SK-N-SH (cell line): Measurements from ENCODE around the gene PCGF3. TPM values are rescaled to one million over a fixed set of nuclear protein-coding genes. Genes with fewer than 3 reads are reported as not detected.

Experiments
- CTCF ChIA-PET: fragments of 300-600, 350-600 bp; formaldehyde crosslinking; extraction: SDS; loops from one replicate; lab custom pipeline; 2021; lab: Yijun Ruan, JAX
- POLR2A ChIA-PET: fragments of 350-600 bp; sonication (Branson Sonifier 250); formaldehyde crosslinking; extraction: SDS; loops from one replicate; lab custom pipeline; 2020; ENCODE audit warnings: antibody characterized with exemption, inconsistent platforms; lab: Yijun Ruan, JAX
- DNase-seq: peaks from one replicate; pipeline ENCODE4 v3.0.0; 2012
- H2AFZ ChIP-seq: fragments of 200-600 bp; sonication (generic); 2 replicates; pipeline ENCODE4 v1.8.1; 2016; ENCODE audit warnings: antibody characterized with exemption, mild to moderate bottlenecking, low read depth
- H3F3A ChIP-seq: fragments of 200-600 bp; sonication (generic); replicated peaks from 2 replicates; pipeline ENCODE3; 2016; ENCODE audit warnings: antibody characterized with exemption, mild to moderate bottlenecking; ENCODE audit not compliant: insufficient read depth
- H3K27ac ChIP-seq, 2 experiments: fragments of 200-500 bp in 1 of 2; fragments of 200-600 bp in 1 of 2; sonication (Bioruptor generic) in 1 of 2; sonication (generic), shearing (Covaris generic) in 1 of 2; 2 replicates each; pipeline versions ENCODE4 v1.5.1 to v1.6.1; 2014 to 2016; ENCODE audit warnings: low read depth in 2 of 2, inconsistent platforms in 1 of 2, low read length in 1 of 2, mild to moderate bottlenecking in 1 of 2, mixed read lengths in 1 of 2
- H3K27me3 ChIP-seq: fragments of 200-600 bp; sonication (generic), shearing (Covaris generic); 2 replicates; pipeline ENCODE4 v1.6.1; 2016; ENCODE audit warnings: mixed run types; ENCODE audit not compliant: insufficient read depth
- H3K36me3 ChIP-seq, 2 experiments: fragments of 200-500 bp in 1 of 2; fragments of 200-600 bp in 1 of 2; sonication (Bioruptor generic) in 1 of 2; sonication (generic) in 1 of 2; replicated peaks in 1 of 2; 2 replicates each; pipeline versions ENCODE3 to v1.5.1; 2014 to 2016; ENCODE audit warnings: low read length in 1 of 2, mild to moderate bottlenecking in 1 of 2; ENCODE audit not compliant: insufficient read depth in 2 of 2, control insufficient read depth in 1 of 2
- H3K4me1 ChIP-seq, 2 experiments: fragments of 200-500 bp in 1 of 2; fragments of 200-600 bp in 1 of 2; sonication (Bioruptor generic) in 1 of 2; sonication (generic), shearing (Covaris generic) in 1 of 2; 2 replicates each; pipeline versions ENCODE4 v1.5.1 to v1.6.1; 2014 to 2016; ENCODE audit warnings: low read depth in 1 of 2, low read length in 1 of 2, mixed run types in 1 of 2; ENCODE audit not compliant: insufficient read depth in 2 of 2, control insufficient read depth in 1 of 2
- H3K4me2 ChIP-seq: fragments of 200-600 bp; sonication (generic), shearing (Covaris generic); 2 replicates; pipeline ENCODE4 v1.6.1; 2017; ENCODE audit warnings: mixed run types
- H3K4me3 ChIP-seq, 2 experiments: fragments of 200-500 bp in 1 of 2; fragments of 200-600 bp in 1 of 2; sonication (Bioruptor generic) in 1 of 2; sonication (generic), shearing (Covaris generic) in 1 of 2; 2 replicates each; pipeline versions ENCODE4 v1.5.1 to v1.8.1; 2014 to 2016; ENCODE audit warnings: low read depth in 2 of 2, inconsistent platforms in 1 of 2, low read length in 1 of 2, mild to moderate bottlenecking in 1 of 2, mixed read lengths in 1 of 2, moderate library complexity in 1 of 2
- H3K79me2 ChIP-seq: fragments of 200-600 bp; sonication (generic); 2 replicates; pipeline ENCODE4 v1.8.1; 2017; ENCODE audit warnings: mild to moderate bottlenecking; ENCODE audit not compliant: insufficient read depth
- H3K9ac ChIP-seq: fragments of 200-600 bp; sonication (generic); 2 replicates; pipeline ENCODE4 v1.6.1; 2017; ENCODE audit warnings: mixed run types
- H3K9me2 ChIP-seq: fragments of 200-600 bp; sonication (generic); 2 replicates; pipeline ENCODE4 v1.6.1; 2017; ENCODE audit warnings: mixed run types
- H3K9me3 ChIP-seq: fragments of 200-600 bp; sonication (generic); 2 replicates; pipeline ENCODE4 v1.6.1; 2017; ENCODE audit warnings: mixed run types, mild to moderate bottlenecking, moderate library complexity
- H4K20me1 ChIP-seq: fragments of 200-600 bp; sonication (generic); 2 replicates; pipeline ENCODE4 v1.6.1; 2017; ENCODE audit warnings: mild to moderate bottlenecking, mixed run types; ENCODE audit not compliant: insufficient read depth
- CTCF ChIP-seq: fragments of 200-600 bp; sonication (generic); IDR thresholded peaks from 2 replicates; pipeline ENCODE4 v1.6.1; 2017; ENCODE audit warnings: antibody characterized with exemption, mild to moderate bottlenecking, moderate library complexity
- ELF1 ChIP-seq: IDR thresholded peaks from 2 replicates; pipeline ENCODE4 v1.4.0; 2012
- EZH2phosphoT487 ChIP-seq: fragments of 200-600 bp; sonication (generic); IDR thresholded peaks from 2 replicates; pipeline ENCODE4 v1.6.1; 2017; ENCODE audit warnings: low read depth, mixed run types, mild to moderate bottlenecking, antibody characterized with exemption, moderate library complexity, borderline replicate concordance
- FOSL2 ChIP-seq: IDR thresholded peaks from 2 replicates; pipeline ENCODE4 v1.4.0; 2012; ENCODE audit warnings: low read depth, mild to moderate bottlenecking, moderate library complexity, borderline replicate concordance
- GABPA ChIP-seq: IDR thresholded peaks from 2 replicates; pipeline ENCODE4 v1.4.0; 2012; ENCODE audit warnings: low read depth, mild to moderate bottlenecking
- IRF3 ChIP-seq: fragments of 150-350 bp; IDR thresholded peaks from 2 replicates; pipeline ENCODE4 v1.6.1; 2016; ENCODE audit warnings: mild to moderate bottlenecking, low read depth, low read length
- JUND ChIP-seq: IDR thresholded peaks from 2 replicates; pipeline ENCODE4 v1.4.0; 2012
- NRF1 ChIP-seq: IDR thresholded peaks from 2 replicates; pipeline ENCODE4 v1.6.1; 2012; ENCODE audit warnings: low read depth, mild to moderate bottlenecking, low read length
- RAD21 ChIP-seq: IDR thresholded peaks from 2 replicates; pipeline ENCODE4 v1.6.1; 2012; ENCODE audit warnings: mild to moderate bottlenecking, low read length
- RCOR1 ChIP-seq: fragments of 150-350 bp; IDR thresholded peaks from 2 replicates; pipeline ENCODE4 v1.6.1; 2017; ENCODE audit warnings: antibody characterized with exemption, low read length
- REST ChIP-seq: IDR thresholded peaks from 2 replicates; pipeline ENCODE4 v1.6.1; 2012; ENCODE audit warnings: mild to moderate bottlenecking, low read depth, low read length, moderate library complexity
- RFX5 ChIP-seq: IDR thresholded peaks from 2 replicates; pipeline ENCODE4 v1.6.1; 2012; ENCODE audit warnings: mild to moderate bottlenecking, improper control_type of control experiment, low read length
- RXRA ChIP-seq: IDR thresholded peaks from 2 replicates; pipeline ENCODE4 v1.4.0; 2012; ENCODE audit warnings: low read depth, mild to moderate bottlenecking, borderline replicate concordance
- SMC3 ChIP-seq: IDR thresholded peaks from 2 replicates; pipeline ENCODE4 v1.6.1; 2012; ENCODE audit warnings: low read depth, low read length, improper control_type of control experiment
- TAF1 ChIP-seq: IDR thresholded peaks from 2 replicates; pipeline ENCODE4 v1.6.1; 2012; ENCODE audit warnings: low read depth, mild to moderate bottlenecking, low read length, moderate library complexity, borderline replicate concordance
- TCF12 ChIP-seq: IDR thresholded peaks from 2 replicates; pipeline ENCODE4 v1.4.0; 2012
- YY1 ChIP-seq: IDR thresholded peaks from 2 replicates; pipeline ENCODE4 v1.4.0; 2012; ENCODE audit warnings: low read depth, mild to moderate bottlenecking
- WGBS: methylation state at CpG from one replicate; pipeline ENCODE4 v1.1.6; 2017; ENCODE audit warnings: low lambda C conversion rate; 5-methylcytosine and 5-hydroxymethylcytosine counted together
- polyA plus RNA-seq, 3 experiments: library from polyadenylated mRNA; depleted of rRNA; stranded (reverse); fragments of >200 nt; gene quantifications; 2 replicates each; pipeline ENCODE4 v1.2.3, GENCODE V29; 2012

Gene PCGF3
- polyA plus RNA-seq, 1 of the 3 experiments (the other 2 are of a cell fraction): 44.8 TPM

- Histone ChIP-seq H4K20me1 (no peaks in the 10 kb centered on the region), H3F3A (no peaks in the 10 kb centered on the region), H3K4me1 (peaks cover 0 to 20% of the 10 kb centered on the region in 2 experiments; a peak in 1 of 4 replicates), H3K27ac (no peak overlapping the region), H3K27me3 (0 out of 2 replicates have a peak, but pooled peaks cover 5% of the 10 kb centered on the region), H3K9me2 (no peaks in the 10 kb centered on the region), H3K9ac (no peak overlapping the region), H3K79me2 (no peaks in the 10 kb centered on the region), H3K9me3 (no peaks in the 10 kb centered on the region), H2AFZ (no peak overlapping the region), H3K36me3 (no peaks in the 10 kb centered on the region), H3K4me2 (no peak overlapping the region), H3K4me3 (no peak overlapping the region)
- 82% methylated on average over 6 of the region's 19 CpGs for WGBS
- TF ChIP-seq EZH2phosphoT487 (no peak), TAF1 (no peak), RAD21 (no peak), CTCF (no peak), YY1 (no peak), RCOR1 (no peak), ELF1 (no peak)
- ChIA-PET CTCF (interaction anchor here (2.3 kb wide), 1 partner anchor 10 kb away, joined by 7 read pairs; no protein-coding TSS in a partner anchor), POLR2A (no interaction called here)
- DNase-seq: no peak
Observed at GRCh38 chr4:793093-793861, 87.6 kb downstream of the PCGF3 start.

- H3K36me3 ChIP-seq: no peaks in the 10 kb centered on the region
- CTCF ChIA-PET: interaction anchor here (0.9 to 2.3 kb wide), 2 partner anchors 11 to 52 kb away, joined by 3 to 7 read pairs; no protein-coding TSS in a partner anchor
- H3K27me3 ChIP-seq: 0 out of 2 replicates have a peak, but pooled peaks cover 5% of the 10 kb centered on the region
- no peak for DNase-seq
- H3K4me1 ChIP-seq: peaks cover 0 to 12% of the 10 kb centered on the region in 2 experiments; a peak in 1 of 4 replicates
- no peaks in the 10 kb centered on the region for H3K79me2 ChIP-seq
- H3F3A ChIP-seq: no peaks in the 10 kb centered on the region
- H3K4me2 ChIP-seq: no peak overlapping the region
- POLR2A ChIA-PET: interaction anchor here (0.6 kb wide), 1 partner anchor 28 kb away, joined by 3 read pairs; no protein-coding TSS in a partner anchor
- H3K9ac ChIP-seq: no peak overlapping the region
- no peaks in the 10 kb centered on the region for H3K9me2 ChIP-seq
- no peaks in the 10 kb centered on the region for H4K20me1 ChIP-seq
- WGBS: 63% methylated on average over 12 of the region's 19 CpGs
- H2AFZ ChIP-seq: no peak overlapping the region
- no peak overlapping the region for H3K4me3 ChIP-seq
- H3K27ac ChIP-seq: no peak overlapping the region
- no peaks in the 10 kb centered on the region for H3K9me3 ChIP-seq
- no peak for TF ChIP-seq SMC3
- no peak for TF ChIP-seq GABPA
- TF ChIP-seq TAF1: no peak
- no peak for TF ChIP-seq REST
- TF ChIP-seq CTCF: no peak
- TF ChIP-seq RXRA: no peak
- TF ChIP-seq NRF1: no peak
- TF ChIP-seq JUND: no peak
- no peak for TF ChIP-seq IRF3
- no peak for TF ChIP-seq TCF12
- no peak for TF ChIP-seq FOSL2
- TF ChIP-seq RFX5: no peak
Observed at GRCh38 chr4:793941-794621, 88.4 kb downstream of the PCGF3 start.
